Urinary bladder (tissue), 4 donors: ENCODE data around the gene PCK1. TPM values are rescaled to one million over a fixed set of nuclear protein-coding genes. Genes with fewer than 3 reads are reported as not detected.

Experiments
- DNase-seq: peaks from one replicate; pipeline ENCODE4 v3.0.0-alpha.2; 2015; ENCODE audit errors: extremely low spot score
- H3K27ac ChIP-seq: one replicate; pipeline ENCODE4 v1.5.1; 2013; ENCODE audit warnings: low read depth, mild to moderate bottlenecking, moderate library complexity
- H3K36me3 ChIP-seq: one replicate; pipeline ENCODE4 v1.6.1; 2013; ENCODE audit warnings: mild to moderate bottlenecking, moderate library complexity; ENCODE audit not compliant: insufficient read depth
- H3K4me1 ChIP-seq: one replicate; pipeline ENCODE4 v1.6.1; 2013; ENCODE audit warnings: mild to moderate bottlenecking, moderate library complexity; ENCODE audit not compliant: insufficient read depth
- H3K4me3 ChIP-seq: one replicate; pipeline ENCODE4 v1.5.1; 2013; ENCODE audit warnings: low read depth, low read length
- WGBS: extraction: QIAGEN DNeasy Blood & Tissue Kit; methylation state at CpG from one replicate; pipeline ENCODE4 v1.1.7; 2013; 5-methylcytosine and 5-hydroxymethylcytosine counted together
- polyA plus RNA-seq: library from polyadenylated mRNA; stranded (reverse); fragments of 200-250 nt; gene quantifications from one replicate; pipeline ENCODE4 v1.2.3, GENCODE V29; 2013
- total RNA-seq: library from RNA; depleted of rRNA; stranded (reverse); fragments of >200 nt; gene quantifications from one replicate; pipeline ENCODE4 v1.2.3, GENCODE V29; 2014
- donor health status: healthy with polysubstance abuse.
- donor health status: healthy.

PCK1 gene
- total and polyA plus RNA-seq, 2 donors: 0.79 to 2.9 TPM

DNA sequence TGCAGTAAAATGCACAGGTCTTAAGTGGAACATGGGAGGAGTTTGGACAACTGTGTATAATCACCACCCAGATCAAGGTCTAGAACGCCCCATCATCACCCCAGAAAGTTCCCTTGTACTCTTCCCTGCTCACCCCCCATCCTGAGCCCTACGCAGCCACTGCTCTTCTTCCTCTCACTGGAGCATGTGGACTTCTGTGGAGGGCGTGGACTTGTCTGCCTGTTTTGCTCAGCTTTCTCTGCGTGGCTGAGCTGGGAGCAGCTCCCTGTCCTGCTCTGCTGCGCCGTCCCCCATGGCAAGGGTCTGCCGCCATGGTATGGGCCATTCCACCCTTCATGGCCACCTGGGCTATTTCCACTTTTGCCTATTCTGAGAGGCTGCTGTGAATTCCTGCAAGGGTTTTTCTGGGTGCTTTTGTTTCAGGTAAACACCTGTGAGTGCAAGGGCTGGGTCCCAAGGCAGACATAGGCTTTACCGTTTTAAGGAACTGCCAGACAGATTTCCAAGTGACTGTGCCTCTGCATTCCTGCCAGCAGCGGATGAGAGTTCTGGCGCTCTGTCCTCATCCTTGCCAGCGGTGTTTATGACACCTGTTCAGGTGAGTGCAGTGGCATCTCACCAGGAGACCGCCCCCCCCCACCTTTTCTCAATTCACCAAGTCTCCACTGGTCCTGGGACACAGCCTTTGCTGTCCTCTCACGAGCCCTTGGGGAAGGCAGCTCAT is 19.7 kb downstream of the PCK1 start:
- 87% methylated on average over 13 of the region's 13 CpGs for WGBS
- Histone ChIP-seq H3K4me1 (no peaks in the 10 kb centered on the region), H3K27ac (no peak overlapping the region), H3K36me3 (no peaks in the 10 kb centered on the region), H3K4me3 (no peak overlapping the region)
- no peak for DNase-seq

DNA sequence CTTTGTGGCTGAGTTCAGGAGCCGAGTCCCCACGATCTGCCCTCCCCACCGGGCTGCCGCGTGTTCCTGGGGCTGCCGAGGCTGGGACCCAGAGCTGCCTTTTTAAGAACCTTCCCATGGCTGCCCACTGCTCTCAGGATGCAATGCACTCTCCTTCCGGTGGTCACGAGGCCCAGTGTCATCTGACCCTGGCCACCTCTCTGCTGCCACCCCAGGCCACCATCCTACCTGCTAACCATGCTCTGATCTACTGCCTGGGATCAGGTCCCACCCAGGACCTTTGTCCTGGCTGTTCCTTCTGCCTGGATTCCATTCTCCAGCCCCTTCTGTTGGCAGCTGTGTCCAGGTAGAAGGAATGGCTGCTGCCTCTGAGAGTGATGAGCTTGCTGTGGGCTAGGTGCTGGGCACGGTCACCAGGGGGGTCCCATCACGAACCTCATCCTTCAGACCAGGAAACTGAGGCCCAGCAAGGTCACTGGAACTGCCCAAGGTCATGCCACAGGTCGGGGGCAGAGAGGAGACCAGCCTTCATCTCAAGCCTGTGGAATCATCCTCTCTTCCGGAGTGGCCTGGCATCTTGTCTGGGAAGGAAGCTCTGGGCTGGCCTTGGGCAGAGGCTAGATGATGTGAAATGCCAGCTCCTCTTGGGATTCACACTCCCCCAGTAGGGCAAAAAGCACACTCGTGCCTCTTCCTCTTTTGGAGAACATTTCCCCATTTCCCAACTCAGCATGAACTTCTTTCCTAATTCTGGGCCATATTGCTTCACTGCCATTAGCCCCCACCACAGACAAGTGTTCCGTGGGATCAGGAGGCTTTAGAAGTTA is 20.5 kb downstream of the PCK1 start:
- H3K4me1 ChIP-seq: no peaks in the 10 kb centered on the region
- no peak overlapping the region for H3K27ac ChIP-seq
- no peak overlapping the region for H3K4me3 ChIP-seq
- 83% methylated on average over 14 of the region's 14 CpGs for WGBS
- DNase-seq: no peak
- no peaks in the 10 kb centered on the region for H3K36me3 ChIP-seq

DNA sequence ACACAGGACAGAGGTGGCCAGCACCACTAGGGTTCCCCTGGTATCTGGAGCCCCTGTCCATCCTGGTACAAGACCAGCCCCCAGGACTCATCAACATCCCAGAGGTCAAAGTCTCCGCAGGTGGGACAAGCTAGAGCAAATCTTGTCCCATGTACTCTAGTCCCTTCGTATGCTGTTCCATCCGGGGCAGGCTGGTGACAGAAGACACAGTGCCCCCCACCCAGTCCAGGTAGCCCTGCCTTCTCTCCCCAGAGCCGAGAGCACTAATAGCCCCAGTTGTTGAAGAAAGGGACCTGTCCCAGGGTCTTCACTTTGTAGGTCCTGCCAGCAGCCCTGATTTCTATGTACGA is 21.1 kb downstream of the PCK1 start:
- no peak overlapping the region for H3K4me3 ChIP-seq
- H3K27ac ChIP-seq: no peak overlapping the region
- no peak for DNase-seq
- no peaks in the 10 kb centered on the region for H3K4me1 ChIP-seq
- H3K36me3 ChIP-seq: no peaks in the 10 kb centered on the region
- 75% methylated on average over 5 of the region's 5 CpGs for WGBS

DNA sequence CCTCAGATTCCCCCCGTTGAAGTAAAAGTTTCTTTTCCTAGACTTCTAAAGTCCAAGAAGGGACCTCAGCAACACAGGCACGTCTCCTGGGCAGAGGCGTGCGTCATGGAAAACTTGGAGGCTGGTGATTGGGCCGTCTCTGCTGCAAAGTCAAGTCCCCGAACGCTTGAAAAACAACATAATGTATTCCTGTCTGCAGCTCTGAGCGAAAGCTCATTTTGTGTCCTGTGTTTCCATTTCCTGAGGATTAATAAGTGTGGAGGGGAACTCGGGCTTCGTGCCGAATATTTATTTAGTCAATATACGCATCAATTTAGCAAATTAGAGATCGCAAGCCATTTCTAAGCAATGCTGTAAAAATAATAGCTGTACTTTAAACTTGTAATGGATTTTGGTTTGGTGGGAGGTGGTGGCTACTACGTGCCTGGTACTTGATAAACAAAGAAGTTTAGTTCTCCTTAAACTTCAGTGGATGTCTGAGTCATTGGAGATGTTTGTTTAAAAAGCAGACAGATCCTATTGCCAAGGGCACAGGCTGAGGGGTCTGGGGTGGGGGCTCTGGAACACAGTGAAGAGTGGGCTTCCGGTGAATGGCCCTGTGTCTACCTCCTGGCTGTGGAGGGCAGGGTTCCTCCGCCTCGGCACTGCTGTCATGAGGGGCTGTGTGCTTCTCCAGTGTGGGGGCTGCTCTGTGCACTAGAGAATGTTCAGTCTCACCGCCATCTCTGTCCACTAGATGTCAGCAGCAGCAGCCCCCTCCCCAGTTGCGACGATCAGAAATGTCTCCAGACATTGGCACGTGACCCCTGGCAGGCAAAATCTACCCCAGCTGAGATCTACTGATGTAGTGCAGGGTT is 21.8 kb downstream of the PCK1 start:
- Histone ChIP-seq H3K27ac (no peak overlapping the region), H3K4me3 (no peak overlapping the region), H3K4me1 (no peaks in the 10 kb centered on the region), H3K36me3 (no peaks in the 10 kb centered on the region)
- DNase-seq: peak; percentile 13
- WGBS: 21% methylated on average over 21 of the region's 21 CpGs

DNA sequence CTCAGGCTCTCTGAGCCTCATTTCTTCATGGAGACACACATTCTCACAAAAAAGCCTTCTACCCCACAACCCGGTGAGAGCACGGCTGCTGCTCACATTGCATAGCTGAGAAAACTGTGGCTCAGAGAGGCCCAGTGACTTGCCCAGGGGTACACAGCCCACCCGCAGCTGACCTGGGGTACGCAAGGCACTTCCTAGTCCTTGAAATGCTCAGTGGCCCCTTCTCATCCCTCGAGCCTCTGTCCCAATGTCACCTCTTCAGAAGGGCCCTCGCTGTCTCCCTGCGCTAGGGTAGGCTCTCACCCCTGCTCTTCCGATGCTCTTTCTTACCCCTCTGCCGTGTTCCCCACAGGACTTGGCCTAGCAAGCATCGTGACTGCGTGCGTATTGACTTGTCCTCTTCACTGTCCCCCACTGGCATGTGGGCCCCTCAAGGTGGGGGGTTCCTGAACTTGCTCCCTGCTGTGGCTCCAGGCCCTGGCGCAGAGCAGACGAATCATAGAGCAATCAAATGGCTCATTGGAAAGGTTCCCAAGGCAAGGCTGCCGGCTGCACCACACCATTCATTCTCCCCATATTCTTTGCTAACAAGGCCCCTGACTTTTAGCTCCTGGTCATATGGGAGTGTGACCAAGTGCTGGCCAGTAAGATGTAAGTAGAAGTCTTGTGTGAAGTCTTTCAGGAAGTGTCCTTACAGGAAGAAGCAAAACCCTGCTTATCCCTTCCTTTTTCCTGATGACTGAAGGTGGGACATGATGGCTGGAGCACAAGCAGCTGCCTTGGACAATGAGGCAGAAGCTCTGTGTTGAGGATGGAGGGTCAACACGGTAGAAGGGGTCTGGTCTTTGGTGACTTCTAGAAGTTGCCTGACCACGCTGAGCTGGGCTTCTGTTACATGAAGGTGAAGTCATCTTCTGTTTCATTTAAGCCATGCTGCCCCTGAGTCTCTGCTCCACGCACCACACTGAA is 22.7 kb downstream of the PCK1 start:
- Histone ChIP-seq H3K4me1 (no peaks in the 10 kb centered on the region), H3K4me3 (no peak overlapping the region), H3K27ac (no peak overlapping the region), H3K36me3 (no peaks in the 10 kb centered on the region)
- 86% methylated on average over 18 of the region's 18 CpGs for WGBS
- no peak for DNase-seq

DNA sequence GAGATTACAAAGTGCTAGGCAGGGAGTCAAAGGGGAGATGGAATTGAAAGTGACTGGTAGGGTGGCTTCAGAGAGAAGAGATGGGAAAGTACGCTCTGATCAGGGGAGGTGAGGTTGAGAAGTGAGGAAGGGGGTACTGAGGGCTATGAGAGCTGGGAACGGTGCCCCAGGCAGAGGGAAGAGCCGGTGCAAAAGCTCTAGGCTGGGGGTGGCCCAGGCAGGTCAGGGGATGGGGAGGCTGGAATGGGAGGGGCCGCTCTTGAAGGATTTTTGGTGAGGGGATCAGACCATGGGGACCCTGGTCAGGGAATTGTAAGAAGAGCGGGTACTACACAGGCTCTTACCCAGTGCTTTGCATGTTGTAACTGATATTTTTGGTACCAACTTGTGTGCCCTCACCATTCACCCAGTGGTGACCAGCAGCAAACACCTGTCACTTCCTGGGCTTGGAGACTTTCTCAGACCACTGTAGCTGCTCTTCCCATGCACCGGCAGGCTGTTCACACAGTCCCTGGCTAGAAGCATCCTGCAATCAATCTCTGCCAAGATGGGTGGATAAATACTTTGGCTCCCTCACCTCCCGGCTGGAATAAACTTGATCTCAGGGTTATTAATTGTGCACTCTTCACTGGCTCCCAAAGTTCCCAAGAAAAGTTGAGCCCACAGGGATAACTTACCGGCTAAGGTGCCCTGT is 24.0 kb downstream of the PCK1 start:
- Histone ChIP-seq H3K4me3 (no peak overlapping the region), H3K27ac (no peak overlapping the region), H3K36me3 (no peaks in the 10 kb centered on the region), H3K4me1 (no peaks in the 10 kb centered on the region)
- 77% methylated on average over 8 of the region's 8 CpGs for WGBS
- no peak for DNase-seq

DNA sequence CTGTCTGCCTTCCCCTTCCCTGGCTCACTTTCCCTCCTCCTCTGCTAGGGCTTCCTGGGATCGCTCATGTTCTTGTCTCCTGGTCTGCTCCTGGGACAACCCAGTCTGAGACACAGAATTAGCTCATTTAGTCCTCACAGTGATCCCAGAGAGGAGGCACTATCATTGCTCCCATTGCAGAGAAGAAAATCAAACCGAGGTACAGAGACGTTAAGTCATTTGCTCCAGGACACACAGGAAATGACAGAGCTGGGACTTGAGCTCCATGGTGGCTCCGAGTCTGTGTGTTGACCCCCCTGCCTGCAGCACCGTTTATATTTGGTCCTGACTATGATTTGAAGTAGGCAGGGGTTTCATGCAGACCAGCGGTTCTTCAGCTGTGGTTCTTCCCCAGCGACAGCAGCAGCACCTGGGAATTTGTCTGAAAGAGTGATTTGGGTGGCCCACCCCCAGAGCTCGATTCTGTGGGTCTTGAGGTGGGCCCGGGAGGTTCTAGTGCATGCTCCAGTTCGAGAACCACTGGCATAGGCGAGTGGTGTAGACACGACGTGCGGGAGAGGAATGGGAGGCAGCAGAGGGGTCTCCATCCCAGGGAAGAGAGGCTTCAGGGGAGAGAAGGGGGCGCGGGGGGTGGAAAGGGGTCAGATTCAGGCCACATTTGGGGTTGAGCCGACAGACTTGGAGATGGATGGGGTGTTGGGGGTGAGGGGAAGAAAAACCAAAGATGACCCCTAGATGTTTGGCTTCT is 24.7 kb downstream of the PCK1 start:
- no peak overlapping the region for H3K27ac ChIP-seq

DNA sequence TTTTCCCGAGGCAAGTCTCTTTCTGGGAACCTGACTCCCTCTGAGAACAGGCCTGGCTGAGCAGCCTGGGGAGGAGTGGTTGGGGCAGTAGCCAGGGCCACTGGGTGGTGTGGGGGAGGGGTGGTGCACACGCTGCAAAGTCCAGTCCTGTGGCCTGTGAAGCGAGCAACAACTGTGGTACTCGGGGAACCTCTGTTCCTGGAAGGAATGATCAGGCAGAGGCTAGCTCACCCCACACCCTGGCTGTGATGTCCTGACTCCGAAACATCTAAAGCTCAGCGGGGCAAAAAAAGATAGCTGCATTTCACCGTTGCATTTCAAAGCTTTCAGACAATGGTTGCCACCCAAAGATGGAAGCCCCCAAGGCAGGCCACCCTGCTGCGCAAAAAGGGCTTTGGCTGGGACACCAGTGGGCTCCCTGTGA is 25.5 kb downstream of the PCK1 start:
- Histone ChIP-seq H3K4me1 (no peaks in the 10 kb centered on the region), H3K27ac (no peak overlapping the region), H3K4me3 (no peak overlapping the region), H3K36me3 (no peaks in the 10 kb centered on the region)
- DNase-seq: no peak
- WGBS: 53% methylated on average over 8 of the region's 8 CpGs

More for the DNA sequence above, 24.7 kb downstream of the PCK1 start:
- no peaks in the 10 kb centered on the region for H3K36me3 ChIP-seq
- no peak for DNase-seq
- WGBS: 75% methylated on average over 17 of the region's 17 CpGs
- no peak overlapping the region for H3K4me3 ChIP-seq
- no peaks in the 10 kb centered on the region for H3K4me1 ChIP-seq

DNA sequence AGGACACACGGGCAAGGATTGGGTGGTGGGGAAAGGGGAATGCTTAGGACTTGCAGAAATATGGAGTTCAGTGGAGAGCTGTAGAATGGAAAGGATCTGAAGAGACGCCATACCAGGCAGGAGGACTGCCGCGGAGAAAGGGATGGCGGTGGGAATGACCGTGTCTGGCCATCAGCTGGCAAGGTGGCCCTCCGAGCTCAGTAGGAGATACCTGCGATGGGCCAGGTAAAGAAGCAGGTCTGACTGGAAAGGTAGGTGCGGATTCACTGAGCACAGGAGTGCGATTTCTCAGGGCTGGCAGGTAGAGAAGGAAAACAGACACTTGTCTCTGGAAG is 26.0 kb downstream of the PCK1 start:
- WGBS: 85% methylated on average over 10 of the region's 10 CpGs
- no peak overlapping the region for H3K4me3 ChIP-seq
- H3K4me1 ChIP-seq: no peaks in the 10 kb centered on the region
- DNase-seq: no peak
- no peak overlapping the region for H3K27ac ChIP-seq
- no peaks in the 10 kb centered on the region for H3K36me3 ChIP-seq

DNA sequence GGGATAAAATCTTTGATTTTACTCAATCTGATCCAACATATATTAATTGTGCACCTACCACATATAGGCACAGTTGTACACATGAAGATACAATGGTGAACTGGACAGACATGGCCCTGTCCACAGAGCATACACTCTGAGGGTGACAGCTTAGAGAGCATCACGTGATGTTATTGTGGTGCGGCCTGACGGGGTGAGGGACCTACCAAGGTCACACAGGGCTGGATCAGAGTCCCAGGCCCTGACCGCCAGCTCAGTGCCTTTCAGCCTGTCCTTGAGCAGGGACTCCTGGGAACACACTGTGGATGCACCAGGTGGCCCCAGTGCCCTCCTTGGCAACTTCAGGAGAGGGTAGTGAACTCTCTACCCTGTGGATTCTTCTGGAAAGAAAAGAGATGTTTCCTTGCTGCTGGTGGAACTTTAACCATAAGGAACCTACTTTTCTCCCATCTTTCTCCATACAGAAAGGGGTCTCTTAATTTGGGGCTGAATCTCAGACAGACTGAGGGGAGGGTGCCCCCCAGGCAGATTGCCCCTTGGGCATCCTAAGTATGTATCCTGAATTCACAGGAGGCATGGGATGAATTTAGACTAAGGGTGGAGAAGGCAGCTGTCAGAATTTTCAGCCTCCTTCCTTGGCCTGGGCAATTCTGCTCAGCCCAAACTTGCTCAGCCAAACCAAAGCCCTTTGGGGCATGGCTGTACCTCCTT is 26.5 kb downstream of the PCK1 start:
- Histone ChIP-seq H3K4me1 (no peaks in the 10 kb centered on the region), H3K27ac (no peak overlapping the region), H3K36me3 (no peaks in the 10 kb centered on the region), H3K4me3 (no peak overlapping the region)
- no peak for DNase-seq
- 95% methylated on average over 4 of the region's 4 CpGs for WGBS

DNA sequence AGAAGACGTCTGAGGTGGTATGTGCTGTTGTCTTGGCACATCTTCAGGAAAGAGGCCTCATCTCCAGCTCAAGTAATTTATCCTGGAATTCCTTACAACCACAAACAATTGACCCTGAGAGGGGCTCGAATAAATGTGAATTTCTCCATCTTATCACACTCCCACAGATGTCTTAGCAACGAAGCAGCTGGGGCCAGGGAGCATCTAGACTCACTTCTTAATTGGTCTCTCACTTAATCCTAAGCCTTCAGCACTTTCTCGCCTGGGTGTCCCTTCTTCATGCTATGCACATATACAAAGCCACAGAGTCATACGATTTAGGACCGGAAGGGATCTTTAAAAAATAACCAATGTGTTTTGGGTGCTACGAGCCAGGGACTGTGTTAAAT is 27.1 kb downstream of the PCK1 start:
- Histone ChIP-seq H3K4me1 (no peaks in the 10 kb centered on the region), H3K27ac (no peak overlapping the region), H3K4me3 (no peak overlapping the region), H3K36me3 (no peaks in the 10 kb centered on the region)
- DNase-seq: no peak
- 81% methylated on average over 7 of the region's 7 CpGs for WGBS
